ENCODE measurements around the gene SAP30L. TPM values are rescaled to one million over a fixed set of nuclear protein-coding genes. Genes with fewer than 3 reads are reported as not detected.

SAP30L gene
- total RNA-seq, 3 donors from 2014 or later = 29.7 to 54.4 (median 43.7) TPM

- no peaks in the 10 kb centered on the region for H3K9me3 ChIP-seq
- no peaks in the 10 kb centered on the region for H3K4me1 ChIP-seq
- H3K27ac ChIP-seq = no peak overlapping the region
- no peak overlapping the region for H3K4me3 ChIP-seq
- H3K36me3 ChIP-seq = no peaks in the 10 kb centered on the region
- no peak for TF ChIP-seq CTCF (IDR thresholded peaks at IDR 0.05)
- TF ChIP-seq POLR2AphosphoS5 (IDR thresholded peaks at IDR 0.05) = no peak
- TF ChIP-seq POLR2A (IDR thresholded peaks at IDR 0.05) = no peak
- peaks cover 10 to 90% of the 10 kb centered on the region in 2 donors for H3K27me3 ChIP-seq
- intact Hi-C loops (cut with DNase I; ENCODE audit: low total_unique reads) = no loop called here
- DNase-seq (ENCODE audit: low spot score in 2 of 2) = no peak
These were observed 39.3 kb downstream of the SAP30L start for GRCh38 chr5:154485096-154485491.

GRCh38 chr5:154485850-154486426, 40.1 kb downstream of the SAP30L start:
- DNase-seq (ENCODE audit: low spot score in 2 of 2) = no peak
- Histone ChIP-seq H3K36me3 (no peaks in the 10 kb centered on the region), H3K27me3 (peaks cover 10 to 90% of the 10 kb centered on the region in 2 donors), H3K4me1 (no peaks in the 10 kb centered on the region), H3K9me3 (no peaks in the 10 kb centered on the region), H3K27ac (no peak overlapping the region), H3K4me3 (no peak overlapping the region)
- intact Hi-C loops (cut with DNase I; ENCODE audit: low total_unique reads) = no loop called here
- TF ChIP-seq POLR2A (IDR thresholded peaks at IDR 0.05) = no peak
- no peak for TF ChIP-seq POLR2AphosphoS5 (IDR thresholded peaks at IDR 0.05)
- TF ChIP-seq CTCF (IDR thresholded peaks at IDR 0.05) = no peak

DNA sequence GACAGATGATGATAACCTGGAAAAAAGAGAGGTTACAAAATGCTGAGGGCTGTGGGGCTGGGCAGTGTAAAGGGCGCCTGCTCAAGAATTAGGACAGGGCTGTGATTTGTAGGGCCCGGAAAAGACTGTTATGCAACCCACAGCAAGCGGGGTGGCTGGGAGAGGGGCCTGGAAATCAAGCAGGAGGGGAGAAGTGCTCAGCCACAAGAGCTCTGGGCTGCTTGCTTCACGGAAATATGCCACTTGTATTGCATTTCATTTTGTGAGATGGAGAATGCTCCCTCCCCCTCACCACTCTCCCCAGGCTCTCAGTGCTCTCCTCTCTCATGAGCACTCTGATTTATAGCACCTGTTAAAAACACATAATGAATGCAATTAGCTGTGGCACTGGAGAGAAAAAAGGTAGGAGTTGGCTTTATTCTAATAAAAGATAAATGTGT, 40.6 kb downstream of the SAP30L start:
- no peak overlapping the region for H3K27ac ChIP-seq
- intact Hi-C loops (cut with DNase I; ENCODE audit: low total_unique reads) = no loop called here
- no peak for DNase-seq (ENCODE audit: low spot score in 2 of 2)
- H3K4me3 ChIP-seq = no peak overlapping the region
- no peaks in the 10 kb centered on the region for H3K9me3 ChIP-seq
- H3K36me3 ChIP-seq = no peaks in the 10 kb centered on the region
- TF ChIP-seq CTCF (IDR thresholded peaks at IDR 0.05) (no peak), POLR2A (IDR thresholded peaks at IDR 0.05) (no peak), POLR2AphosphoS5 (IDR thresholded peaks at IDR 0.05) (no peak)
- peaks cover 10 to 87% of the 10 kb centered on the region in 2 donors for H3K27me3 ChIP-seq
- H3K4me1 ChIP-seq = no peaks in the 10 kb centered on the region

DNA sequence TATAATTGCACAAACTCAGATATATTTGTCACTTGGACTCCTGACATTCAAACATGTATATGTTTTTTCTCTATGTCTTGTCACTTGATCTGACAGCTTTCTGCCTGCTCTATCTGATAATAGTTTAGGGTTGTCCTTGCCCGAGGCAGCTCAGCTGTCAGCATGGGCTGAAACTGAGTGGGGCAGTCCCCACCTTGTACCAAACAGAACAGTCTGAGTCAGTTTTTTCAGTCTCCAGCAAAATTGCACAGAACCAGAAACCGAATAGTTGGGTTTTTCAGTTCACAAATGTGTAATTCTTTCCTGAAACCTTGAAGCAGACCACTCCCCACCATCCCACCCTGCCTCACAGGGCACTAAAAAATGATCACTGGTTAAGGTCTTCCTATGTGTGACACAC, 41.7 kb downstream of the SAP30L start:
- TF ChIP-seq POLR2AphosphoS5 (IDR thresholded peaks at IDR 0.05) = no peak
- no peak for TF ChIP-seq CTCF (IDR thresholded peaks at IDR 0.05)
- TF ChIP-seq POLR2A (IDR thresholded peaks at IDR 0.05) = no peak
- Histone ChIP-seq H3K27me3 (peaks cover 0 to 81% of the 10 kb centered on the region in 2 donors), H3K36me3 (no peaks in the 10 kb centered on the region), H3K27ac (no peak overlapping the region), H3K4me1 (no peaks in the 10 kb centered on the region), H3K9me3 (no peaks in the 10 kb centered on the region), H3K4me3 (no peak overlapping the region)
- intact Hi-C loops (cut with DNase I; ENCODE audit: low total_unique reads) = no loop called here
- DNase-seq (ENCODE audit: low spot score in 2 of 2) = no peak

DNA sequence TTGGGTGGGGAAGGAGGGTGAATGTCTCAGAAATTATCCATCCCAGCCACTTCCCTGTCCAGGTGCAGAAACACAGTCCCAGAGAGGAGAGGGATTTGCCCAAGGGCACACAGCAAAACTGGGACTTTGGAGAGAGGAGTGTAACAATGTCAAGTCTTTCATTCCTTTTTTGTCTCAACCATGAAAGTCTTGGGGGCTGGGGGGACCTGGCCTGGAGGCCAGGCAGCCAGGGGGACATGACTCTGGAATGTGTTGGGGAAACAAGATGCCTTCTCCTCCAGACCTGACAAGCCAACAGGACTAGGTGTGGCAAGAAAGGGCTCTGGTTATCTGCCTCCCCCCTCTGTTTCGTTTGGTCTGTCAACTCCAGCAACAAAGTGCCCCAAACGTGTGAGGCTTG, 46.1 kb downstream of the SAP30L start:
- intact Hi-C loops (cut with DNase I; ENCODE audit: low total_unique reads) = no loop called here

More for the DNA sequence above, 46.1 kb downstream of the SAP30L start:
- Histone ChIP-seq H3K36me3 (no peaks in the 10 kb centered on the region), H3K4me1 (no peaks in the 10 kb centered on the region), H3K4me3 (no peak overlapping the region), H3K27me3 (peaks cover 0 to 53% of the 10 kb centered on the region in 2 donors), H3K9me3 (no peaks in the 10 kb centered on the region), H3K27ac (no peak overlapping the region)
- TF ChIP-seq CTCF (IDR thresholded peaks at IDR 0.05) (no peak), POLR2A (IDR thresholded peaks at IDR 0.05) (no peak)
- no peak for DNase-seq (ENCODE audit: low spot score in 2 of 2)

Data from breast epithelium (tissue), 4 donors.